MM.1S (cell line): Measurements from ENCODE around the gene VEZF1.

ENCODE experiments used
- DNase-seq: peaks from one replicate; pipeline ENCODE4 v3.0.0-alpha.2; 2015
- H2AFZ ChIP-seq: fragments of 300-600 bp; sonication (generic); 2 replicates; pipeline ENCODE4 v1.6.0; 2016; ENCODE audit warnings: antibody characterized with exemption, low read length
- H3F3A ChIP-seq: fragments of 300-600 bp; sonication (generic); 2 replicates; pipeline ENCODE4 v1.6.1; 2016; ENCODE audit warnings: mild to moderate bottlenecking, antibody characterized with exemption, low read length, moderate library complexity, mixed read lengths; ENCODE audit not compliant: insufficient read depth
- H3K27ac ChIP-seq: fragments of 300-600 bp; sonication (generic); 2 replicates; pipeline ENCODE4 v1.5.1; 2016; ENCODE audit warnings: mild to moderate bottlenecking, low read length
- H3K27me3 ChIP-seq: fragments of 300-600 bp; sonication (generic); replicated peaks from 2 replicates; pipeline ENCODE4 v1.6.0; 2016; ENCODE audit warnings: low read length; ENCODE audit not compliant: insufficient read depth
- H3K36me3 ChIP-seq: fragments of 300-600 bp; sonication (generic); replicated peaks from 2 replicates; pipeline ENCODE4 v1.6.1; 2016; ENCODE audit warnings: mild to moderate bottlenecking, low read length, mixed read lengths; ENCODE audit not compliant: insufficient read depth
- H3K4me1 ChIP-seq: fragments of 300-600 bp; sonication (generic); 2 replicates; pipeline ENCODE4 v1.6.1; 2016; ENCODE audit warnings: low read length, mixed read lengths
- H3K4me2 ChIP-seq: fragments of 300-600 bp; sonication (generic); 2 replicates; pipeline ENCODE4 v1.6.0; 2016; ENCODE audit warnings: low read depth, low read length
- H3K4me3 ChIP-seq: fragments of 300-600 bp; sonication (generic); 2 replicates; pipeline ENCODE4 v1.5.1; 2016; ENCODE audit warnings: low read length, mixed read lengths
- H3K79me2 ChIP-seq: fragments of 300-600 bp; sonication (generic); 2 replicates; pipeline ENCODE4 v1.6.1; 2016; ENCODE audit warnings: mixed run types, low read length, mixed read lengths
- H3K9ac ChIP-seq: fragments of 300-600 bp; sonication (generic); 2 replicates; pipeline ENCODE4 v1.6.1; 2016; ENCODE audit warnings: low read length, mixed read lengths
- H3K9me2 ChIP-seq: fragments of 300-600 bp; sonication (generic); replicated peaks from 2 replicates; pipeline ENCODE4 v1.6.1; 2016; ENCODE audit warnings: mild to moderate bottlenecking, low read length, mixed read lengths; ENCODE audit not compliant: insufficient read depth
- H3K9me3 ChIP-seq: fragments of 300-600 bp; sonication (generic); replicated peaks from 2 replicates; pipeline ENCODE4 v1.6.1; 2016; ENCODE audit warnings: mild to moderate bottlenecking, low read length, mixed read lengths; ENCODE audit not compliant: insufficient read depth
- H4K20me1 ChIP-seq: fragments of 300-600 bp; sonication (generic); 2 replicates; pipeline ENCODE4 v1.6.1; 2016; ENCODE audit warnings: mild to moderate bottlenecking, low read length, moderate library complexity, mixed read lengths; ENCODE audit not compliant: insufficient read depth
- EZH2 ChIP-seq: fragments of 300-600 bp; sonication (generic); optimal IDR thresholded peaks from 2 replicates; pipeline ENCODE3; 2017; ENCODE audit warnings: low read depth, mild to moderate bottlenecking, antibody characterized with exemption, low read length, mixed read lengths
- EZH2phosphoT487 ChIP-seq: fragments of 300-600 bp; sonication (generic); IDR thresholded peaks from 2 replicates; pipeline ENCODE4 v1.6.1; 2018; ENCODE audit warnings: antibody characterized with exemption, low read length
- TF ChIP-seq, protein P1 (sequence below): fragments of 300-600 bp; sonication (generic); IDR thresholded peaks from 2 replicates; pipeline ENCODE4 v1.5.1; 2016; ENCODE audit warnings: antibody characterized with exemption, low read length, mixed read lengths

The VEZF1 gene

DNA sequence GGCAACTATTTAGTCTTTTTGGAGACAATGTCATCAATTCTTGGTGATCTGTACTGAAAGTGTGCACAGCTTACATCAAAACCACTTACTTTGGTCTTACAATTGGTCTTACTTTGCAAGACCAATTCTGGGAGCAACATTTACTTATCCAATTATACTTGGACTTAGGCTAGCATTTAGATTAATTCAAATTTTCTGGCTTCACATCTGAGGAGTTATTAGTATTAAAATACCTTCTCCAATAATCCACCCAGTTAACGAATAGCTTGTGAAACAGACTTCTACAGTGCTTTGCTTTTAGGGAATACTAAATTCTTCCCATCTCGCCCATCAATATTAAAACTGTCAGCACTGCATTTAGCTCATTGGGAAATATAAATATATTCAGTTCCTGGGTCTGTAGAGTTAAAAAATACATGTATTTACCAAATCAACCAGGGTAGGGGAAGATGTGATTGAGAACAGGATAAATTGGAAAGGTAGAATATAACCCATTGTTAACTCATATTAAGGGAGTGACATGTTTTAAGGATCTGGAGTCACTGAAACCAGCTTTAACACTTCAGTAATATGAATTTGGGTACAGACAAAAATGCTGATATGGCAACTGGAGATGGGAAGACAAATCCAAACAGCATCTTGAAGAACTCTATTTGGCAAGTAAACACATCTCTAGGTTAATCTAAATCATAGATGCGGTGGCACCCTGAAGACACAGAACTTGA lies 9.2 kb upstream of the VEZF1 start:
- no peak for DNase-seq
- Histone ChIP-seq H3K9ac (no peak overlapping the region), H3K36me3 (no peaks in the 10 kb centered on the region; the same call in 1 of the 2 replicates), H3K79me2 (0 out of 2 replicates have a peak, but pooled peaks cover 2% of the 10 kb centered on the region), H3K27me3 (no peaks in the 10 kb centered on the region), H3K9me3 (no peaks in the 10 kb centered on the region), H3K9me2 (no peaks in the 10 kb centered on the region), H4K20me1 (peaks cover 29% of the 10 kb centered on the region; the same call in 1 of the 2 replicates), H3K4me3 (no peak overlapping the region), H3K4me1 (peaks cover 23% of the 10 kb centered on the region), H3F3A (peaks cover 81% of the 10 kb centered on the region), H3K27ac (no peak overlapping the region), H2AFZ (no peak overlapping the region), H3K4me2 (no peak overlapping the region)
- TF ChIP-seq EZH2phosphoT487 (no peak), EZH2 (no peak)
- TF ChIP-seq, protein P1, sequence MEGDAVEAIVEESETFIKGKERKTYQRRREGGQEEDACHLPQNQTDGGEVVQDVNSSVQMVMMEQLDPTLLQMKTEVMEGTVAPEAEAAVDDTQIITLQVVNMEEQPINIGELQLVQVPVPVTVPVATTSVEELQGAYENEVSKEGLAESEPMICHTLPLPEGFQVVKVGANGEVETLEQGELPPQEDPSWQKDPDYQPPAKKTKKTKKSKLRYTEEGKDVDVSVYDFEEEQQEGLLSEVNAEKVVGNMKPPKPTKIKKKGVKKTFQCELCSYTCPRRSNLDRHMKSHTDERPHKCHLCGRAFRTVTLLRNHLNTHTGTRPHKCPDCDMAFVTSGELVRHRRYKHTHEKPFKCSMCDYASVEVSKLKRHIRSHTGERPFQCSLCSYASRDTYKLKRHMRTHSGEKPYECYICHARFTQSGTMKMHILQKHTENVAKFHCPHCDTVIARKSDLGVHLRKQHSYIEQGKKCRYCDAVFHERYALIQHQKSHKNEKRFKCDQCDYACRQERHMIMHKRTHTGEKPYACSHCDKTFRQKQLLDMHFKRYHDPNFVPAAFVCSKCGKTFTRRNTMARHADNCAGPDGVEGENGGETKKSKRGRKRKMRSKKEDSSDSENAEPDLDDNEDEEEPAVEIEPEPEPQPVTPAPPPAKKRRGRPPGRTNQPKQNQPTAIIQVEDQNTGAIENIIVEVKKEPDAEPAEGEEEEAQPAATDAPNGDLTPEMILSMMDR: no peak

DNA sequence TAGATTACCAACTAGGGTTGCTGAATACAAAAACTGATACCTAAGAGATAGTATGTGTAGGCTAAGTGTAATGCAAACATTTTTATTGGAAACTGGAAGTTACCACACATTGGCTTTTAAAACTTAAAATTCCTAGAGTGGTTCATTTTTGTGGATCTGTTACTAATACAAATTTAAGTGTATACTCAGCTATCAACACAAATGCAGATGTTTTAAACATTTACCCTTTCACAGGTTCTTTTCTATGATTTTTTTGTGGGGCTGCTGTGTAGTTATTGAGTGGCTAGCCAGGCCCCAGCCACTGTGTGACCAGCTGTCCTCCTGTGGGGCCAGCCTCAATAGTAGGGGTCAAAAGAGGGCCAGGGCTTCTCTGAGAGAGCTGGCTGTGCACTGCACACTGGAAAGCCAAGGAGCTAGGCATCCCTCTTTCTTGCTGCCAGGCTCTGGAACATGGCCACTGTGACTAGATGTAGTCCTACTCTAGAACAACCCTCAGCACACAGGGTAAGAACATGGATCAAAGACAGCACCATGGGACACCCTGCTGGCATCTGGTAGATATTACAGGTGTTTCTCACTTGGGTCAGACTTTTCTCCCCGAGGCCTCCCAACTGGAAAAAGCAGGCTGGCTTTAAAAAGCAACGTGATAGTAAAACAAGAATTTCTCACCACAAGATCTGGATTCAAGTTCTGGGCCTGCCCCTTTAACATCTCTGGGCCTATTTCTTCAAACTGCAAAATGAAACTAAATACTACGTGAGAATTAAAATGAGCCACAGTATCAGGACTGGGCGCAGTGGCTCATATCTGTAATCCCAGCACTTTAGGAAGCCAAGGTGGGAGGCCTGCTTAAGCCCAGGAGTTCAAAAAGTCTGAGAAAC lies 7.3 kb upstream of the VEZF1 start:
- Histone ChIP-seq H3K9me3 (no peaks in the 10 kb centered on the region), H2AFZ (no peak overlapping the region), H3K9me2 (no peaks in the 10 kb centered on the region), H3K4me3 (no peak overlapping the region), H3K36me3 (no peaks in the 10 kb centered on the region), H3K9ac (no peak overlapping the region), H3F3A (peaks cover 69% of the 10 kb centered on the region), H4K20me1 (peaks cover 24% of the 10 kb centered on the region; the same call in 1 of the 2 replicates), H3K27me3 (no peaks in the 10 kb centered on the region), H3K79me2 (no peaks in the 10 kb centered on the region), H3K27ac (no peak overlapping the region), H3K4me1 (peaks cover 23% of the 10 kb centered on the region), H3K4me2 (no peak overlapping the region)
- TF ChIP-seq, protein P1: peak; percentile 74
- no peak for TF ChIP-seq EZH2
- peak; percentile 67 for DNase-seq

DNA sequence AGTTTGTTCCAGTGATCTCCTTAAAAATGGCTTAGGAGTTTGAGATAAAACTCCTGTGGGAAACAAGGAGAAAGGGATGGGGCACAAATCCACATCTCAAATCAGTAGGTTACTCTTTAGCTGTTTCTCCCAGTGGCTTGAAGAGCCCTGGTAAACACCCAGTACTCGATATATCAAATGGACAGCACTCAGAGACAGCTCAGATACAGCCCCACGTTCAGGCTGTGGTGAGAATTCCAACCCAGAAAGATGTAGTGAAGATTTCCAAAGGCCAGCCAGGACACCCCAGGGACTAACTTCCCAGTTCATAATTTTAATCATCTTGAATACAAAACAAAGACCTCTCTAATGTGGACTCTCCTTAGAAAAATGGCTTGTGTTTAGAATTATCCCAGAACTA lies 6.4 kb upstream of the VEZF1 start:
- Histone ChIP-seq H3K27ac (no peak overlapping the region), H3K9me3 (no peaks in the 10 kb centered on the region), H2AFZ (no peak overlapping the region), H3K9ac (no peak overlapping the region), H3K4me3 (no peak overlapping the region), H3K27me3 (no peaks in the 10 kb centered on the region), H3F3A (peaks cover 70% of the 10 kb centered on the region), H3K79me2 (no peaks in the 10 kb centered on the region), H4K20me1 (peaks cover 17% of the 10 kb centered on the region; the same call in 1 of the 2 replicates), H3K9me2 (no peaks in the 10 kb centered on the region), H3K4me1 (peaks cover 25% of the 10 kb centered on the region), H3K36me3 (no peaks in the 10 kb centered on the region), H3K4me2 (no peak overlapping the region)
- no peak for DNase-seq
- TF ChIP-seq, protein P1: no peak
- no peak for TF ChIP-seq EZH2phosphoT487
- no peak for TF ChIP-seq EZH2
